HCT116 (cell line): ENCODE data around the gene BPIFB1. TPM values are rescaled to one million over a fixed set of nuclear protein-coding genes. Genes with fewer than 3 reads are reported as not detected.

Source experiments
- ATAC-seq: fragments of 200-7000 bp; cut with Tn5 transposase; 2 replicates; pipeline ENCODE4 v1.9.1; 2020; ENCODE audit warnings: mild to moderate bottlenecking, moderate library complexity
- BruUV-seq: library from RNA; stranded (reverse); fragments of 400-500 nt; replicated peaks from 2 replicates; lab custom pipeline; 2021; lab: Mats Ljungman, UMichigan
- CTCF ChIA-PET: fragments of 300-600 bp; sonication (Branson Sonifier 250); formaldehyde crosslinking; loops from one replicate; lab custom pipeline; 2021; ENCODE audit warnings: antibody characterized with exemption; lab: Charles Lee
- POLR2A ChIA-PET: fragments of 300-600, 350-600 bp; sonication (Branson Sonifier 250); formaldehyde crosslinking; loops from one replicate; lab custom pipeline; 2021; ENCODE audit warnings: antibody characterized with exemption; lab: Charles Lee
- RAD21 ChIA-PET, 2 experiments: fragments of 300-600 bp; sonication (Branson Sonifier 250); formaldehyde crosslinking; loops; one replicate each; lab custom pipeline; 2023; ENCODE audit warnings: low total read pairs in 2 of 2; ENCODE audit not compliant: uncharacterized antibody in 2 of 2, unreplicated experiment in 2 of 2, low non-redundant PET in 1 of 2; lab: Charles Lee
- DNase-seq: peaks from one replicate; pipeline ENCODE4 v3.0.0-alpha.2; 2010; ENCODE audit warnings: low read depth, low spot score
- H2AFZ ChIP-seq: fragments of 200-600 bp; shearing (Covaris generic), sonication (generic); 2 replicates; pipeline ENCODE4 v1.6.1; 2017; ENCODE audit warnings: low read depth, mixed run types, mixed read lengths, antibody characterized with exemption, low read length; ENCODE audit not compliant: poor library complexity, severe bottlenecking
- H3K27ac ChIP-seq: 2 replicates; pipeline ENCODE4 v1.5.1; 2012; ENCODE audit warnings: low read depth, low read length
- H3K27me3 ChIP-seq: fragments of 200-600 bp; sonication (generic); 2 replicates; pipeline ENCODE4 v1.6.1; 2016; ENCODE audit warnings: mixed run types, low read length, mixed read lengths; ENCODE audit not compliant: insufficient read depth
- H3K36me3 ChIP-seq, 2 experiments: fragments of 200-500 bp in 1 of 2; fragments of 200-600 bp in 1 of 2; sonication (Bioruptor generic) in 1 of 2; sonication (generic) in 1 of 2; 2 replicates each; pipeline versions ENCODE4 v1.5.1 to v1.6.1; 2014 to 2016; ENCODE audit warnings: low read length in 2 of 2, inconsistent platforms in 1 of 2, mixed read lengths in 1 of 2, mixed run types in 1 of 2; ENCODE audit not compliant: insufficient read depth in 2 of 2, control insufficient read depth in 1 of 2
- H3K4me1 ChIP-seq, 2 experiments: fragments of 200-600 bp in 1 of 2; sonication (generic) in 1 of 2; 2 replicates each; pipeline versions ENCODE4 v1.5.1 to v1.6.1; 2012 to 2017; ENCODE audit warnings: low read length in 2 of 2, inconsistent platforms in 1 of 2, mild to moderate bottlenecking in 1 of 2, mixed read lengths in 1 of 2, mixed run types in 1 of 2, moderate library complexity in 1 of 2; ENCODE audit not compliant: insufficient read depth in 2 of 2, control insufficient read depth in 1 of 2
- H3K4me2 ChIP-seq: fragments of 200-600 bp; sonication (generic); 2 replicates; pipeline ENCODE4 v1.6.1; 2017; ENCODE audit warnings: mixed run types, low read length, mixed read lengths
- H3K4me3 ChIP-seq, 2 experiments: fragments of 200-600 bp in 1 of 2; sonication (generic) in 1 of 2; replicated peaks in 1 of 2; 2 replicates each; pipeline ENCODE4 v1.5.1; 2011 to 2016; ENCODE audit warnings: low read length in 2 of 2, control low read depth in 1 of 2, low read depth in 1 of 2, mild to moderate bottlenecking in 1 of 2, mixed read lengths in 1 of 2, mixed run types in 1 of 2
- H3K79me2 ChIP-seq: fragments of 200-600 bp; sonication (generic); 2 replicates; pipeline ENCODE4 v1.6.1; 2017; ENCODE audit warnings: mild to moderate bottlenecking, mixed run types, low read length, moderate library complexity, mixed read lengths; ENCODE audit not compliant: insufficient read depth
- H3K9ac ChIP-seq: fragments of 200-600 bp; sonication (generic); 2 replicates; pipeline ENCODE4 v1.6.1; 2016; ENCODE audit warnings: low read length, mixed read lengths
- H3K9me2 ChIP-seq: fragments of 200-600 bp; sonication (generic), shearing (Covaris generic); 2 replicates; pipeline ENCODE4 v1.6.1; 2017; ENCODE audit warnings: mixed run types, mild to moderate bottlenecking, moderate library complexity; ENCODE audit not compliant: insufficient read depth
- H3K9me3 ChIP-seq, 2 experiments: fragments of 200-500 bp in 1 of 2; fragments of 200-600 bp in 1 of 2; sonication (Bioruptor generic) in 1 of 2; sonication (generic) in 1 of 2; 2 replicates each; pipeline ENCODE4 v1.6.1; 2014 to 2017; ENCODE audit warnings: low read length in 2 of 2, mixed read lengths in 2 of 2, inconsistent platforms in 1 of 2, low read depth in 1 of 2, mild to moderate bottlenecking in 1 of 2, mixed run types in 1 of 2, moderate library complexity in 1 of 2; ENCODE audit not compliant: control insufficient read depth in 1 of 2, insufficient read depth in 1 of 2
- H4K20me1 ChIP-seq: fragments of 200-600 bp; sonication (generic), shearing (Covaris generic); 2 replicates; pipeline ENCODE4 v1.6.1; 2017; ENCODE audit warnings: mixed run types, mild to moderate bottlenecking, moderate library complexity; ENCODE audit not compliant: insufficient read depth
- CBX3 ChIP-seq: IDR thresholded peaks from 2 replicates; pipeline ENCODE4 v1.6.1; 2012; ENCODE audit warnings: low read depth
- CEBPB ChIP-seq: IDR thresholded peaks from 2 replicates; pipeline ENCODE4 v1.6.1; 2012; ENCODE audit warnings: low read depth
- EGR1 ChIP-seq: IDR thresholded peaks from 2 replicates; pipeline ENCODE4 v1.6.1; 2012; ENCODE audit warnings: low read depth
- ELF1 ChIP-seq: IDR thresholded peaks from 2 replicates; pipeline ENCODE4 v1.6.1; 2012; ENCODE audit warnings: low read depth, borderline replicate concordance
- FOSL1 ChIP-seq: IDR thresholded peaks from 2 replicates; pipeline ENCODE4 v1.6.1; 2012; ENCODE audit warnings: low read depth
- JUND ChIP-seq: IDR thresholded peaks from 2 replicates; pipeline ENCODE4 v1.6.1; 2012
- POLR2AphosphoS5 ChIP-seq: IDR thresholded peaks from 2 replicates; pipeline ENCODE4 v1.6.1; 2011; ENCODE audit warnings: mild to moderate bottlenecking, low read depth, low read length, moderate library complexity
- RAD21 ChIP-seq: IDR thresholded peaks from 2 replicates; pipeline ENCODE4 v1.6.1; 2012; ENCODE audit warnings: low read depth, mild to moderate bottlenecking
- SP1 ChIP-seq: IDR thresholded peaks from 2 replicates; pipeline ENCODE4 v1.6.1; 2012; ENCODE audit warnings: low read depth
- SRF ChIP-seq: IDR thresholded peaks from 2 replicates; pipeline ENCODE4 v1.6.1; 2012; ENCODE audit warnings: low read depth
- YY1 ChIP-seq: IDR thresholded peaks from 2 replicates; pipeline ENCODE4 v1.6.1; 2011; ENCODE audit warnings: low read length, low read depth, moderate library complexity, mild to moderate bottlenecking; ENCODE audit not compliant: insufficient replicate concordance; ENCODE audit errors: extremely low read depth
- ZFX ChIP-seq: fragments of 450-650 bp; IDR thresholded peaks from 2 replicates; pipeline ENCODE4 v1.6.1; 2017
- ZNF274 ChIP-seq: fragments of 200-500 bp; sonication (Bioruptor generic); IDR thresholded peaks from 2 replicates; pipeline ENCODE4 v1.6.1; 2014; ENCODE audit warnings: mild to moderate bottlenecking, low read depth, low read length, inconsistent platforms
- intact Hi-C: fragments of 100-400 bp; cut with micrococcal nuclease; formaldehyde crosslinking; loops from 2 replicates; pipeline ENCODE4 v1.10.0; 2022
- total RNA-seq: library from RNA; stranded (reverse); gene quantifications from one replicate; pipeline ENCODE4 v1.2.1, GENCODE V29; 2021; ENCODE audit not compliant: unreplicated experiment
- TF ChIP-seq, protein P1 (sequence below), 3 experiments: fragments of 200-600 bp in 1 of 3; sonication (generic) in 1 of 3; IDR thresholded peaks in 2 of 3; conservative IDR thresholded peaks in 1 of 3; 2 replicates each; pipeline ENCODE4 v1.5.1; 2012 to 2017; ENCODE audit warnings: low read depth in 2 of 3, low read length in 2 of 3, antibody characterized with exemption in 1 of 3, borderline replicate concordance in 1 of 3, control low read depth in 1 of 3, mild to moderate bottlenecking in 1 of 3, mixed read lengths in 1 of 3, mixed run types in 1 of 3, moderate library complexity in 1 of 3; ENCODE audit not compliant: insufficient read depth in 1 of 3

BPIFB1 gene
- total RNA-seq, 1 experiment from 2014 or later: 0.17 TPM

- no peak overlapping the region for H3K9ac ChIP-seq
- DNase-seq: no peak
Observed at GRCh38 chr20:33317424-33318095, 34.5 kb downstream of the BPIFB1 start.

DNA sequence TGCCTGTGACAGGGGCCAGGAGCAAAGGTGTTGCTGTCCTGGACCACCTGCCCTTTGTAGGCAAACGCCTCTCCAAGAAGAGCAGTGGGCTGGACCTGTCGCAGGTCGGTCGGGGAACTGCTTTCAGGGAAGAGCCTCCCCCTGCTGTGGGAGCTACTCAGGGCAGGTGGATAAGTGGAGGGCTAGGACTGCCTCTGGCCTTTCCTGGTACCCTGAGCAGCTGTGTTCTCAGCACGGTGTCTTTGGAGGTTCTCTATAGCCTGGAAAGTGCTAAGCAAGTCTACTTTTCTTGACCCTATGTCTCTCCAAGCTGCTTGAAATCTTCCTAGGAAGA, 35.0 kb downstream of the BPIFB1 start:
- no peaks in the 10 kb centered on the region for H3K9me3 ChIP-seq
- ATAC-seq: no peak
- ChIA-PET POLR2A (no interaction called here), RAD21 (no interaction called here), CTCF (no interaction called here)
- no peaks in the 10 kb centered on the region for H3K4me1 ChIP-seq
- intact Hi-C loops: no loop called here
- H3K4me2 ChIP-seq: no peak overlapping the region
- no peaks in the 10 kb centered on the region for H3K27me3 ChIP-seq
- no peak overlapping the region for H2AFZ ChIP-seq
- H3K36me3 ChIP-seq: no peaks in the 10 kb centered on the region
- no TSS peak for BruUV-seq
- no peaks in the 10 kb centered on the region for H3K9me2 ChIP-seq
- H3K4me3 ChIP-seq: no peak overlapping the region
- H3K27ac ChIP-seq: no peak overlapping the region
- DNase-seq: no peak
- H3K79me2 ChIP-seq: no peaks in the 10 kb centered on the region
- H3K9ac ChIP-seq: no peak overlapping the region
- no peaks in the 10 kb centered on the region for H4K20me1 ChIP-seq
- TF ChIP-seq SP1 (no peak), SRF (no peak), YY1 (no peak), EGR1 (no peak), FOSL1 (no peak), ZFX (no peak), POLR2AphosphoS5 (no peak), CEBPB (no peak), RAD21 (no peak), JUND (no peak), CBX3 (no peak), ZNF274 (no peak)
- TF ChIP-seq, protein P1, sequence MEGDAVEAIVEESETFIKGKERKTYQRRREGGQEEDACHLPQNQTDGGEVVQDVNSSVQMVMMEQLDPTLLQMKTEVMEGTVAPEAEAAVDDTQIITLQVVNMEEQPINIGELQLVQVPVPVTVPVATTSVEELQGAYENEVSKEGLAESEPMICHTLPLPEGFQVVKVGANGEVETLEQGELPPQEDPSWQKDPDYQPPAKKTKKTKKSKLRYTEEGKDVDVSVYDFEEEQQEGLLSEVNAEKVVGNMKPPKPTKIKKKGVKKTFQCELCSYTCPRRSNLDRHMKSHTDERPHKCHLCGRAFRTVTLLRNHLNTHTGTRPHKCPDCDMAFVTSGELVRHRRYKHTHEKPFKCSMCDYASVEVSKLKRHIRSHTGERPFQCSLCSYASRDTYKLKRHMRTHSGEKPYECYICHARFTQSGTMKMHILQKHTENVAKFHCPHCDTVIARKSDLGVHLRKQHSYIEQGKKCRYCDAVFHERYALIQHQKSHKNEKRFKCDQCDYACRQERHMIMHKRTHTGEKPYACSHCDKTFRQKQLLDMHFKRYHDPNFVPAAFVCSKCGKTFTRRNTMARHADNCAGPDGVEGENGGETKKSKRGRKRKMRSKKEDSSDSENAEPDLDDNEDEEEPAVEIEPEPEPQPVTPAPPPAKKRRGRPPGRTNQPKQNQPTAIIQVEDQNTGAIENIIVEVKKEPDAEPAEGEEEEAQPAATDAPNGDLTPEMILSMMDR (IDR thresholded peaks at IDR 0.05 in 2 of 3, conservative IDR thresholded peaks at IDR 0.05 in 1 of 3; ENCODE audit: borderline replicate concordance in 1 of 3, insufficient read depth in 1 of 3, low read depth in 2 of 3, low read length in 2 of 3): no peak

More at GRCh38 chr20:33317424-33318095, 34.5 kb downstream of the BPIFB1 start:
- POLR2A ChIA-PET: no interaction called here
- no peaks in the 10 kb centered on the region for H3K9me3 ChIP-seq
- no peak overlapping the region for H3K4me3 ChIP-seq
- CTCF ChIA-PET: no interaction called here
- no peak for ATAC-seq
- H3K36me3 ChIP-seq: no peaks in the 10 kb centered on the region
- intact Hi-C loops: no loop called here
- no peaks in the 10 kb centered on the region for H4K20me1 ChIP-seq
- TF ChIP-seq SRF (no peak), CEBPB (no peak), JUND (no peak), ELF1 (no peak), CBX3 (no peak), RAD21 (no peak), YY1 (no peak), ZFX (no peak)
- TF ChIP-seq, protein P1 (IDR thresholded peaks at IDR 0.05 in 2 of 3, conservative IDR thresholded peaks at IDR 0.05 in 1 of 3; ENCODE audit: borderline replicate concordance in 1 of 3, insufficient read depth in 1 of 3, low read depth in 2 of 3, low read length in 2 of 3): no peak
- H3K79me2 ChIP-seq: no peaks in the 10 kb centered on the region
- no peak overlapping the region for H2AFZ ChIP-seq
- H3K9me2 ChIP-seq: no peaks in the 10 kb centered on the region
- no peaks in the 10 kb centered on the region for H3K4me1 ChIP-seq
- H3K27ac ChIP-seq: no peak overlapping the region
- H3K4me2 ChIP-seq: no peak overlapping the region
- no peaks in the 10 kb centered on the region for H3K27me3 ChIP-seq
- RAD21 ChIA-PET: no interaction called here
- no TSS peak for BruUV-seq
